ENCODE measurements around the gene GLTPD2.

GLTPD2 gene

DNA sequence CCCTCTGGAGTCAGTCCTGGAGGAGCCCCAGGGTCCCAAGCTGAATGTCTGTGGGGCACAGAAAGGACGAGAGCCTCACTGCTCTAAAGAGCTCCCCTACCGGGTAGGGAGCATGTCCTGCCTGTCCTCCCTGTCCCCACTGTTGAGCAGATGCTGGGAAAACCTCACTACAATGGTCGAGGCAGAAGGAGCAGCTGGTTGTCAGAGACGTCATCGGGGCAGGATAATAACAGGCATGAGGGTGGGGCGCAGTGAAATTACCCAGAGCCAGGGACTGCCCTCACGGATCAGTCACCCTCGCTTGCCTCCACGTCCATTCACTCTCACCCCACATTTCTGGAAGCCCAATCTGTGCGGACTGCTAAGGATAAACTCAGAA is 16.5 kb upstream of the GLTPD2 start:
- DNase-seq = peak; percentile 2

DNA sequence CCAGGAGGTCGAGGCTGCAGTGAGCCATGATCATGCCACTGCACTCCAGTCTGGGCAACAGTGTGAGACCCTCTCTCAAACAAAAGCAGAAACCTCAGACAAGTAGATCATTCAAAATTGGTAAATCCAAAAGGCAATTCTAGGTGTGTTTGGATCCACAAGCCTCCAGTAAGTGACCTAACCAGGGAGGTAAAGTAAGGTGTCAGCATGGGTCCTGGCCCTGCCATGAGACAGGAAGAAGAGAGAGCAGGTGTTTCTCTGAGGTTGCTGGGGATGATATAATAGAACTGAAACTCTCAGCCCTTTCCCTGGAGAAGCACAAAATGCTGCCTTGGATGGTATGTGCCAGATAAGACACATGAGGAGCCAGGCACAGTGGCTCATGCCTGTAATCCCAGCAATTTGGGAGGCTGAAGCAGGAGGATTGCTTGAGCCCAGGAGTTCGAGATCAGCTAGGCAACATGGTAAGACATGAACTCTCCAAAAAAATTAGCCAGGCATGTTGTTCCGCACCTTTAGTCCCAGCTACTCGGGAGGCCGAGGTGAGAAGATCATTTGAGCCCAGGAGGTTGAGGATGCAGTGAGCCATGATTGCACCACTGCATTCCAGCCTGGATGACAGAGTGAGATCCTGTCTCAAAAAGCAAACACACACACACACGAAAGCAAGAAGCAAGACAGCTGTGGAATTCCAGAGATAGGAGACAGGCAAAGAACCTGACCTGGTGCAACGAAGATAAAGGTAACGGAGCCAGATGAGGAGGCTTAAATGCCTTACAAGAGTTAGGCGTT is 10.6 kb upstream of the GLTPD2 start:
- no peak for DNase-seq

DNA sequence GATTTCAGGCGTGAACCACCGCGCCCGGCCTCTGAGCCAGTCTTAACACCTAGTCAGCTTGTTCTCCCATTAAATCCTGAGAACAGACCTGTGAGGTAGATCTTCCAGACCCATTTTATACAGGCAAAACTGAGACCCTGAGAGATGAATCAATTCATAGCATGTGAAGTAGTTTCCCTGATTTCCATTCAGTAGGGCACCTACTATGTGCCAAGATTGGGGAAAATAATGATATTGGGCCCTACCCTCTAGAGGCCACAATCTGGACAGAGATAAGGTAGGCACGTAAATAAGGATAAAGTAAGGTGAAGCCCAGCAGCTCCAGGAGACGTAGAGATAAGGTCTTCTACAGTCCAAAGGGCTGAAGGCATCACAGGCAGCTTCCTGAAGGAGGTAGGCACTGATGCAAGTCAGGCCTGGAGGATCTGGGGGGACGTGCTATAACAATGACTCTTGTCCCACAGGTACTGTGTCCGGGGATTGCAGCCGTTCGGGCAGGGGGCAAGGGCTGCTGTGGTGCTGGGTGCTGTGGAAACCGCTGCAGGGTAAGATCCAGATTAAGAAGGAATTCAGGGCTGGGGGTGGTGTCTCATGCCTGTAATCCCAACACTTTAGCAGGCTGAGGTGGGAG is 8.3 kb upstream of the GLTPD2 start:
- DNase-seq = no peak

DNA sequence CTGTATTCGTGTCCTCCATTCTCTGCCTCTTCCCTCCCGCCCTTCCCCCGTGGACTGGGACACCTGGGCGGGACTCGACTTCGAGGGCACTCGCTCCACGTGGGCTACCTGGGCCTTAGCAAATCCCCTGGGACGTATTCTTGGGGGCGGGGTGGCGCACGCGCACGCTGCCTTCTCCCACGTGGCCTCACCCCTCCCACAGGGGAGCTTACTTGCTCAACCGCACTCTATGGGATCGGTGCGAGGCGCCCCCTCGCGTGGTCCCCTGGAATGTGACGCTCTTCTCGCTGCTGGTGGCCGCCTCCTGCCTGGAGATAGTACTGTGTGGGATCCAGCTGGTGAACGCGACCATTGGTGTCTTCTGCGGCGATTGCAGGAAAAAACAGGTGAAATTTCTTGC is 6.1 kb upstream of the GLTPD2 start:
- DNase-seq = no peak

DNA sequence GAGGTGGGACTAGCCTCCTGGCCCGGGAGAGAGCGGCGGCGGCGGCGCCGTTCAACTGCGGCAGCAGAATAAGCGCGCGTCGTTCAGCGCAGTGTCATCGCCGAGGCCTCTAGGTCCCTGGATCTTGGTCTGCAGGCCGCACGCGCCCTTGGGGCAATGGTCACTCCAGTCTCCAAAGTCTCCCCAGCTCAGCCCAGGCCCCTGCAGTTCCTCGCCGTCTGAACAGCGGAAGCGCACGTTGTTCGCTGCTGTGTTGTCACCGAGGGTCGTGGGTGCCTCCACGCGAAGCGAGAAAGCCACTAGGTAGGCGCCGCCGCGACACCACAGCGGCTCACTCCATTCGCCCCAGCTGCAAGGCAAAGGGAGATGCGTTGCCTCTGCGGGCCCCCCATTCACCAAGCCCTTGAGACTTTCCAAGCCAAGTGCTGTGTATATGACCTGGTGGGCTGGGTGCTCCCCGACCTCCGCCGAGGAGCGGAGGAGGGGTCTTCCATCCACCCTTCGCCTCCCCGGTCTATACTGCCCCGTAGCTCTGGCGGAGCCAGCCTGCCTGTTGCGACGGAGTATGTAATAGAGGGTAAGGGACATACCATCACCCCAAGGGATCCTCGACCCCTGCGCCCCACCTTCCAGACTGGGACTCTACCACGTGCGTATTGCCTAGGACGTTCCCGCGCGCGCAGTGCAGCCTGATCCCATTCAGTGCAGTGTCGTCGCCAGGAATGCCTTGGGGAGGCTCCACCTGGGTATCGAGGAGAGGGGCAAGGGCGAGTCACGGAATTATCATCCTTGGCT is 3.3 kb upstream of the GLTPD2 start:
- DNase-seq = no peak

DNA sequence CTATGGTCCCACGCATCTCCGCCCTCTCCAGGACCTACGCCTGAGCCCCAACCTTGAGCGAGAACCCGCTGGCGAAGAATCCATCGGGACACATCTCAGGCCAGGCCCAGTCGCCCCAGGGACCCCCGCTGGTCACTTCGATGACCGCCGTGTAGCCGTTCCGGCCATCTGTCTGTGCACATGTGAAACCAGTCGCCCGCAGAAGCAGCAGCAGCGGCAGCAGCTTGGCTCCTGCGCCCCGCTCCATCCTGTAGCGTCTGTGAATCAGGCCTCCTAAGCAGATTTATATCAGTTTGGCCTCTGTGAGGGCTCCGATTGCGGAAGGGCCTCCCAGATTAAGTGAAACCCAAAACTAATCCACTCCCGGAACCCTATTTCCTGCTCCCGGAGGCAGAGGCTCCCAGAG is 2.7 kb upstream of the GLTPD2 start, which contains the start of gene VMO1:
TSS of gene VMO1 (minus strand) at position 259 of the 406 bp plus-strand sequence. CDS start at position 247, 12 bp downstream.
- DNase-seq = no peak

DNA sequence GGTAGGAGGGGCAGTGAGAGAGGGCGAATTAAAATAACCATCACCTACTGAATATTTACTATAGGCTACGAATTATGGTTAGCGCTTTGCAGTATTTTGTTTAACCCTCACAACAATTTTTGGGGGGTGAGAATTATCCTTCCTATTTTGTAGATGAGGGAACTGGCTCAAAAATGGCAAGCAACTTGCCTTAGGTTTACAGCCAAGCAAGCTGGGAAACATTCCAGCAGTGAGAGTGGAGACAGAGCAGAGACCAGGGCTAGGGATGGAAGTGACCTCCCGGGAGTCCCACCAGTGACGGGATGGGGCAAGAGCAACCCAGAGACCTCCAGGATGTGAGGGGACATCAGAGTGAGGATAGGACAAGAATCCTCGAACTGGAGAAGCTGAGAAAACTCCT is 2.2 kb upstream of the GLTPD2 start:
- no peak for DNase-seq

DNA sequence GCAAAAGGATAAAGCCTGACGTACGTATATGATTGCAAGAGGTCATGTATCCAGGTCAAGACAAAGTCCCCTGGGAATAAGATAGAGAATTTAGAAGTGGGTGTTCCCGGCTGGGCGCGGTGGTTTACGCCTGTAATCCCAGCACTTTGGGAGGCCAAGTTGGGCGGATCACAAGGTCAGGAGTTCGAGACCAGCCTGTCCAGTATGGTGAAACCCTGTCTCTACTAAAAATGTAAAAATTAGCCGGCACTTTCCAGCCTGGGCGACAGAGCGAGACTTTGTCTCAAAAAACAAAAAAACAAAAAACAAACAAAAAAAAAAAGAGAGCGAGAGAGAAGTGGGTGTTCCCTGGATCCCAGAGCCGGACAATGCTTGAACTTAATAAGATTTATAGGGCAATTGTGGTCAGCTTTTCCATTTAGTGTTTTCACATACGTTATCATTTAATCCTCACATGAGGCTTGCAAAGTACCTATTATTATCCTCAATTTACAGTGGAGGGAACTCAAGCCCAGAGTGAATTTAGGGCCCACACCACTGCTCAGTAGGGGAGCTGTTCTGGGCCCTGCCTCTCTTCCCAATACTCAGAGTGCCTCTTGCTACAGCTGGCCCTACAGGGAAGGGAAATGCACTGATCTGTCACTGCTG is 481 bp upstream of the GLTPD2 start:
- no peak for DNase-seq

DNA sequence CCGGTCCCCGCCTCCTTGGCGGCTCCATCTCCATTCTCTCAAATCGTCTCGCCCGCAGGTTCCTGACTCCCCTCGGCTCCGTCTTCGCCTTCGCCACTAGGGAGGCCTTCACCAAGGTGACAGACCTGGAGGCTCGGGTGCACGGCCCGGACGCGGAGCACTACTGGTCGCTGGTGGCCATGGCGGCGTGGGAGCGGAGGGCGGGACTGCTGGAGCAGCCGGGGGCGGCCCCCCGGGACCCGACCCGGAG is 862 bp downstream of the GLTPD2 start:
- DNase-seq = no peak

DNA sequence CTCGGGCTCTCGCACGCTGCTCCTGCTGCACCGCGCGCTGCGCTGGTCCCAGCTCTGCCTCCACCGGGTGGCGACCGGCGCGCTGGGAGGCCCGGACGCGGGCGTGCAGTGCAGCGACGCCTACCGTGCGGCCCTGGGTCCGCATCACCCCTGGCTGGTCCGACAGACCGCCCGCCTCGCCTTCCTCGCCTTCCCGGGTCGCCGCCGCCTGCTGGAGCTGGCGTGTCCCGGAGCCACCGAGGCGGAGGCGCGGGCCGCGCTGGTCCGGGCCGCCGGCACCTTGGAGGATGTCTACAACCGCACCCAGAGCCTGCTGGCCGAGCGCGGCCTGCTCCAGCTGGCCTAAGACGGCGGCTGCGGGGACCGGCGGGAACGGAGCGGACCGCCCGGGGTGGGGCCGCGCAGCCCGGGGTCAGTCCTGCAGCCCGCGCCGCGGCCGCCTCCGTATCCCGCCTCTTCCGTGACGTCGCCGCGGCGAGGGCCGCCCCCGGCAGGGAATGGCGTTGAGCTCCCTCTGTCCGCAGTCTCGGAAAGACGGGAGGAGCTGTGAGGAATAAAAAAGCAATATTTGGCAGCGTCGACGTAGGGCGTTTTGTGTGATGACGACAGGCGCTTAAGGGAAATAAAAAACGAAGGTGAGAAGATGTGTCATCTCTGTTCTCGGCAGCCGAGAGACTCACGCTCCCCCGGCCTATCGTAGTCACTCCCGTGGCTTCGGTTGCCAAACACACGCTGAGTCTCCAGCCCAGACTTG is 1.4 kb downstream of the GLTPD2 start:
- DNase-seq = peak; percentile 42

DNA sequence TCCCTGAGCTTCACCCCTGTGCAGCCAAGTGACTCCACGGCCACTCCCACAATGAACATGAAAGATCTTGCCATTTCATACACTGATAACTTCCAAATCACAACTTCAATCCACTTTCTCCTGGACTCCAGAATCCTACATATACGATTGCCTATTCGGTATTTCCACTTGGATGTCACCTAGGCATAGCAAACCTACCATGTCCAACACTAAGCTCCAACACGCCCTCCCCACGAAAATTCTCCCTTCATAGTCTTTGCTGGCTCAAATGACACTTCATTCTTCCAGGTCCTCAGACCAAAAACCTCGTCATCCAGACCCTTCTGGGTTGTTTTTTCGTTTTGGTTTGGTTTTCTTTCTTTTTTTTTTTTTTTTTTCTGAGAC is 1.9 kb downstream of the GLTPD2 start:
- DNase-seq = no peak

DNA sequence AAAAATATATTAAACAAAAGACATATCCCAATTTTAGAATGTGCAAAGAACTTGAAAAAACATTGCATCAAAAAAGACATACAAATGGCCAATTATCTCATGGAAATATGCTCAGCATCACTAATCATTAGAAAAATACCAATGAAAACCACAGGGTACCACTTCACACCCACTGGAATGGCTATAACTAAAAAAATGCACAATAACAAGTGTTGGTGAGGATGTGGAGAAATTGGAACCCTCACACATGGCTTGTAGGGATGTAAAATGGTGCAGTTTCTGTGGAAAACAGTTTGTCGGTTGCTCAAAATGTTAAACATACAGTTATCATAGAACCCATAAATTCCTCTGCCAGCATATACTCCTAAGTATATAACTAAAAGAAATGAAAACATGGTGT is 6.4 kb downstream of the GLTPD2 start:
- DNase-seq = no peak

DNA sequence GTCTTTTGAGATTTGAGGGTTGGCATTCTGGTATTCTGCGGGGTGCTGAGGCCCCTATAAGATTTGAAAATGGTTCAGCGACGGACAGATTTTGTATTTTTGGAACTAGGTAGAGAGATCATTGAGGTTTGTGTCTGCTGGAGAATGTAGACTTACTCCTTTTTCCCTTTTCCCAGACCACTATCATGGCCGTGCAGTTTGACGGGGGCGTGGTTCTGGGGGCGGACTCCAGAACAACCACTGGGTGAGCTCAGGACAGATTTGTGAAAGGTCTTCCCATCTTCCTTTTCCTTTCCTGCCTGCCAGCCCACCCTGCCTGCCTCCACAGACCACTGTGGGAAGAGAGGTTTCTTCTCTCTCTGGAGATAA is 7.8 kb downstream of the GLTPD2 start:
- DNase-seq = no peak

DNA sequence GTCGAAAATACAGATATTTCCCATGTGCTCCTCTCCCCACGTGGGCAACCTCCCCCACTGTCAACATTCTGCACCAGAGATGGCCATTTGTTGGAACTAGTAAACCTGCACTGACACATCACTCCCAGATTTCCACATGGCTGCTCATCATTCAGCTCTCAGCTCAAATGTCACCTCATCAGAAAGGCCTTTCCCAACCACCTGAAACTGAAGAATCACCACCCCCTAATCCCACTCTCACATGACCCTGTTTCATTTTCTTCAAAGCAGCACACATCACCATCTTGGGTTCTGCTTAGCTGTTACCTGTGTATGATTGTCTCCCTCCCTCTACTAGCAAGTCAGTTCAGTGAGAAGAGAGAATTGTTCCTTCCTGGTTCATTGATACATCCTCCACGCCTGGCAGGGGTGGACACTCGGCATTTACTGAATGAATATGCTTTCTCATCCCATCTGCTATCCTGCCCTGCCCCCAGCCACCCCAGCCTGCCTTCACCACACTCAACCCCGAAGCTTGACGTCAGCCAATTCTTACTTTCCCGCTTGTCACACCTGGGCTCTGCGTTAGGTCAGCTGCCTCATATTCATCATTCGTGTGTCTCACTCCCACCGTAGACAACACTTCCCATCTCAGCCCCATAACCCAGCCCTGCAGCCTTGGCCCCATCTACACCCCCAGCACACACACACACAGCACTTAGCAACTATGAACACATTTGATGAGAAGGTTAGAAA is 11.9 kb downstream of the GLTPD2 start:
- no peak for DNase-seq

DNA sequence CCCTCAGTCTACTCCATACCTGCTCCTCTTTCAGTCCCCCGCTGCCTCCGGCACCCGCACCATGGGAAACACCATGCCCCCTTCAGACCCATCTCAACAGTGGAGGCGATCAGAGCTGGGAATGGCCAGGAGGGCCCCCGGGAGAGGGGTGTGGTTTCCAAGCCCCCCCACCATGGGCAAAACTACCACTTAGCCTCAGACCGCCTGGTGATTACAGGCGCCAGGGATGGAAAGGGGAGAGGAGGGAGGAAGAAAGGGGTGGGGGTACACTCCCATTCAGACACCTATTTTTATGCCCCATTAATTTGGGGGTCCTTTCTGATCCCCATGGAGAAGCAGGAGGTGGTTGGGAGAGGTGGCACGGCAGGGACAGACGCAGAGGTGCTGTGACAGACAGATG is 13.5 kb downstream of the GLTPD2 start, which contains the start of gene C17orf114:
TSS of gene C17orf114 (minus strand) at position 101 of the 400 bp plus-strand sequence.
- no peak for DNase-seq

DNA sequence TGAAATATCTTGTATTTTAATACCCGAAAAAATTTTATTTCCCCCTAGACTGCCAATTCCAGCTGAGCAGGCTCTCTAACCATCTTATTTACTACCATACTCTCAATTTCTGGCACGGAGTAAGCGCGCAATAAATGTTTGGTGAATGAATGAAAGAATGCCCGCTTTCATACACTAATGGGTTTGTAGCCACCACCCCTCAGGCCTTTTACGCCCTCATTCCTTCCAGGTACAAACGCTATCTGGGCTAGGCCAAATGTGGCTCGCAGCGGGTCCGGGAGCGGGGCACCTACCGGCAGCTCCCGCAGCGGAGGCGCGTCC is 17.7 kb downstream of the GLTPD2 start:
- DNase-seq = no peak

DNA sequence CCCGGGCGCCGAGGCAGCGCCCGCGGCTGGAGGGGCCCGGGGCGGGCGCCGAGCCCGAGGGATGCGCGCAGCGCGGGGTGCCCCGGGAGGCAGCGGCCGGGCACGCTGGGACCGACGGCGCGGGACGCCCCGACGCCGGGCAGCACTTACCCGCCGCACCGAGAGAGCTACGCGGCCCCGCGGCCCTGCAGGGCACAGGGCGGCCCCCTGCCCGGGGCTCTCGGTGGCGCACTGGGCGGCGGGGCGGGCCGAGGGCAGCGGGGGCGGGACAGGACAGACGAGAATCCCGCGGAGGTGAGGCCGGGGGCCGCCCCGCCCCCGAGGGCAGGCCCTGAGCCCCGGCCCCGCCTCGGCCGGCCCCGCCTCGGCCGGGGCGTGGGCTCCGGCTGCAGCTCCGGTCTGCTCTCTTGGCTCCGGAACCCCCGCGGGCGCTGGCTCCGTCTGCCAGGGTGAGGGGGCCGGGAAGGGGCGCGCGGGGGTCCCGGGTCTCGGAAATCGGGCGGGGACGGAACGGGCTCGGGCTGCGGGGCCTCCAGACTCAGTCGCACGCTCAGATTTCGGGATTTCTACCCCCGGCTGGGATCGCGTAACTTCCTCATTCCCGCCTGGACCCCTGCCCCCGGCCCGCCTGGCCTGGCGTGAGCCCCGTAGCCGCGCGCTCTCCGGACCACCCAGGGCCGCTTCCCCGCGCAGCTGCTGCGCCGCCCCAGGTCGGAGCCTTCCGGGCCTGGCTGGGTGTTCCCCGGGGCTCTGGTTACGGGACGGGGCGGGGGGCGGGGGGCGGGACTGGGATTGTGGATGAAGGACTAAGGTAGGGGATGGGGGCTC is 18.2 kb downstream of the GLTPD2 start, which contains the start of gene PLD2:
TSS of gene PLD2 (plus strand) at position 376 of the 828 bp plus-strand sequence. CDS start 621 bp downstream, outside the sequence.
- DNase-seq = peak; percentile 16

DNA sequence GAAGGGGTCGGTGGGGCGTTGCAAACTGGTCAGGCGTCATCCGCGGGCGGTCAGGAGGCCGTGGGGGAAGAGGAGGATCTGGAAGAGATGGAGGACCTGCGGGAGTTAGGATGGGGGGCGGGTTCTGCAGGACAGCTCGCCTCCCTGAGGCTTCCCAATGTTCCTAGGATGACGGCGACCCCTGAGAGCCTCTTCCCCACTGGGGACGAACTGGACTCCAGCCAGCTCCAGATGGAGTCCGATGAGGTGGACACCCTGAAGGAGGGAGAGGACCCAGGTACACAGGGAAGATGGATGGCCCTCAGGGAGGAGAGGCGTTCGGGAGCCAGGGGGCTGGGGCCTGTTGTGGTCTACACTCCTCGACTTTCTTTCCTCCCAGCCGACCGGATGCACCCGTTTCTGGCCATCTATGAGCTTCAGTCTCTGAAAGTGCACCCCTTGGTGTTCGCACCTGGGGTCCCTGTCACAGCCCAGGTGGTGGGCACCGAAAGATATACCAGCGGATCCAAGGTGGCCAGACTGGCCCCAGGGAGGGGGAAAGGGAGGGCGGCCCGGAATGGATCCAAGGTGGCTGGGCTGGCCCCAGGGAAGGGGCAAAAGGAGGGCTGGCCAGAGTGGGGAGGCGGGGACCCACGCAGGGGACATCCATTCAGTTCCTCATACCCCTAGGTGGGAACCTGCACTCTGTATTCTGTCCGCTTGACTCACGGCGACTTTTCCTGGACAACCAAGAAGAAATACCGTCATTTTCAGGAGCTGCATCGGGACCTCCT is 19.0 kb downstream of the GLTPD2 start:
- no peak for DNase-seq

DNA sequence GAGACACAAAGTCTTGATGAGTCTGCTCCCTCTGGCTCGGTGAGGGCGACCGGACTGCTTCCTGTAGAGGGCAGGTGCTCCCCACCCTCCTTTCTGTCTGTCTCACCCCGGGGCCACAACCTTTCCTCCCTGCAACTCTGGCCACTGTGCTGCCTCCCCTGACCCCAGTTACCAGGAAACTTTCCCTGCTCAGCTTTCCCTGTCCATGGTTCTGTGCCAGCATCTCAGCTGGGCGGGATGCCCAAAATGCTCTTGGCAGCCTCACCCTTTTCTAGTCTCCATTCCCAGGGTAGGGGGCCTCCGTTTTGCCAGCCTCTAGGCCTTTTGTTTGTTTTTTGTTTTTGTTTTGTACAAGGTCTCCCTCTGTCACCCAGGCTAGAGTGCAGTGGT is 19.6 kb downstream of the GLTPD2 start:
- no peak for DNase-seq

DNA sequence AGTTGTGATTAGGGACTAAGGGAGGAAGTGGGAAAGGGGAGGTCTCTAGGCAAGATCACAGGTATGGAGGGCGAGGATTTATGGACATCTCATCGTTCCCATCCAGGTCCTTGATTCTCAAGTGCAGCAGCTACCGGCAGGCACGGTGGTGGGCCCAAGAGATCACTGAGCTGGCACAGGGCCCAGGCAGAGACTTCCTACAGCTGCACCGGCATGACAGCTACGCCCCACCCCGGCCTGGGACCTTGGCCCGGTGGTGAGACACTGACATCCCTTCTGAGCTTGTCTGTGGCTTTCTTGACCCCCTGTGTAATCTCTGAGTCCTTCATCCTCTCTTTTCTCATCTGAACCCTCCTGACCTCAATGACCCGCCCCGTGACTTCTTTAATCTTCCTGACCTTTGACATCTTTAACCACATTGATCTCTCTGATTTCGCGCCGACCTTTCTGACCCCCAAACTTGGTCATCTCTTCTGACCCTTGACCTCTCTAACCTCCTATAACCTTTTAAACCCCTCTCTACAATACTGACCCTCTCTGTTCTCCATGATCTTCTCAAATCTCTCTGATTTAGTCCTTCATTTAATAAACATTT is 22.0 kb downstream of the GLTPD2 start:
- DNase-seq = no peak
